Epithelial cell of umbilical artery (primary cell): Measurements from ENCODE around the gene TREX2. TPM values are rescaled to one million over a fixed set of nuclear protein-coding genes. Genes with fewer than 3 reads are reported as not detected.

ENCODE experiments used
- total RNA-seq: library from RNA; depleted of rRNA; stranded (reverse); fragments of >200 nt; gene quantifications from 2 replicates; pipeline ENCODE4 v1.2.3, GENCODE V29; 2014

The TREX2 gene
- total RNA-seq, result 0.91 and 8.8 TPM in 2 replicates

GRCh38 chrX:153445856-153446635 lies at the start of gene TREX2:
Gene TREX2, minus strand, starts transcription at chrX:153446056. Its CDS starts 626 bp downstream, at chrX:153445430.

GRCh38 chrX:153494541-153495361 lies 48.9 kb upstream of the TREX2 start, which contains the start of gene BGN:
Gene BGN, plus strand, starts transcription at chrX:153494980. Its CDS starts 9,652 bp downstream, at chrX:153504632.

DNA sequence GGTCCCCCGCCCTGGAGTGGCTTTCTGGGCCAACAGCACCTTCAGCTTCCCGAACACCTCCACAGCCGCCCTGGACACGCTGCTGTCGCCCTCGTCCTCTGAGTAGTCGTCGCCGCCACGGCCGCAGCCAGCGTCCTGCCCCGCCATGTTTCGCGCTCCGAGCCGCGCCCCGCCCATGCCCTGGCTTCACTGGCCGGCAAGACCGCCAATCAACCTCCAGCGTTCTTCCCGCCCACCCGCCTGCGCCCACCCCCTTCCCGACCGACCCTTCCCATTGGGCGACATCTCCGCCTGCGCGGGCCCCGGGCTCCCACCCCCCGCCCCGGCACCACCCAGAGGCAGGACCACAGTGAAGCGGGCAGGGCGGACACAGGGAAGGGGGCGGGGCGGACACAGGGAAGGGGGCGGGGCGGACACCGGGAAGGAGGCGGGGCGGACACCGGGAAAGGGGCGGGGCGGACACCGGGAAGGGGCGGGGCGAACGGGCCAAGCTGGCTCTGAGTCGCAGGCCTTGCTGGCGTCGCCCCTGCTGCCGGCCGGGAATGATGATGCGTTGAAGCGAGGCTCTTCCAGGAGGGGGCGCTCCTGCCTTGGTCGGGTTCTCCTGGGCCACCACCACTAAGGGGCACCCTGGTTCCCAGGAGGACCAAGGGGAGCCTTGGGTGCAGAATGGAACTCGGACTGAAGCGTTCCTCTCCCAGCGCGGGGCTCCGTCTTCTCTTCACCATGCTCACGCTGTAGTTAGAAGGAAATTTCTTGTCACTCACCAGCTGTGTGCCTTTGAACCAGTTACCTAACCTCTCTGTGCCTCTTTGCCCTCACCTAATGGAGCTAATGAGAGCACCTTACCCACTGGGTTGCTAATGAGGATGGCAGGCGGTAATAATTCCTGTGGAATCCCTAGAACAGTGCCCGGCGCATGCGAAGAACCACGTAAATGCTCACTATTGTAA lies 24.8 kb upstream of the TREX2 start, which contains the start of gene HAUS7:
TSS of gene HAUS7 (minus strand) at position 166 of the 953 bp plus-strand sequence. CDS start at position 147, 19 bp downstream.

GRCh38 chrX:153411255-153411987 lies 34.4 kb downstream of the TREX2 start, which contains the start of gene ZFP92:
Gene ZFP92, plus strand, starts transcription at chrX:153411472. Its CDS starts 6,851 bp downstream, at chrX:153418323.

DNA sequence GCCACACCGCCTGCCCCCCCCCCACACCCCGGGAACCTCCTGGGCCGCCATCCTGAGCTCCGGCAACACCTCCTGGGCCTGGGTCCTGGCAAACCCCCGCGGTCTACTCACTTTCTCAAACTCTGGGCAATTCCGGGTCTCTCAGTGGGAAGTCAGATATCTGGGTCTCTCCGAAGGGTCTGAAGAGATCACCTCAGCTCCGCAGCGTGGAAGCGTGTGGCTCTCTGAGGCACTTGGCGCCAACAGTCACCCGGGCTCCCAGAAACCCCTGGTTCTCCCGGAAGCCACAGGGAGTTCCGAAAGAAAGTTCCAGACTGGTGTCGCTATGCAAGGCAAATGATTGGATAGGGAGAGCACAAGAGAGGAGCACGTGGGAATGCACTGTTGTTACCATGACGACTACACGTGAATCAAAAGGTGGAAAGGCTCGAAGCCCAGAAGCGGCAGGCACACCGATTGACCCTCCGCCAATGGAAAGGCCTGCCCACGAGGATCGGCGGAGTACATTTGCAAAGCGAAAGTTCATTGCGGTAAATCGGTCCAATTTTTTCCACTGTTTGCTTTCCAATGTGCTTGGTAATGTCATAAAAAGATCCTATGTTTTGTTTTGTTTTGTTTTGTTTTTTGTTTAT lies 44.6 kb downstream of the TREX2 start, which contains the start of gene PNMA6E:
TSS of gene PNMA6E (minus strand) at position 218 of the 632 bp plus-strand sequence. CDS start 2,501 bp downstream, outside the sequence.

Other genes starting within 250 kb of the TREX2 start
- gene PNMA6F, start 124.3 kb downstream of the TREX2 start, total RNA-seq, result not detected in 2 replicates
- 3.6 and 5.2 TPM in 2 replicates for gene ZNF275, start 111.9 kb downstream of the TREX2 start, total RNA-seq
- gene PNMA6E, start 44.7 kb downstream of the TREX2 start, total RNA-seq, result not detected in 2 replicates
- gene ZFP92, start 34.6 kb downstream of the TREX2 start, total RNA-seq, result 1.6 and 2.0 TPM in 2 replicates
- gene HAUS7, start 24.5 kb upstream of the TREX2 start, total RNA-seq, result 13.0 and 44.1 TPM in 2 replicates
- gene BGN, start 48.9 kb upstream of the TREX2 start, total RNA-seq, result 15.7 and 30.5 TPM in 2 replicates
- gene ATP2B3, start 71.6 kb upstream of the TREX2 start, total RNA-seq, result not detected in 2 replicates
- gene CCNQ, start 153.1 kb upstream of the TREX2 start, total RNA-seq, result 42.6 and 43.9 TPM in 2 replicates
- 0.15 and 0.32 TPM in 2 replicates for gene DUSP9, start 201.1 kb upstream of the TREX2 start, total RNA-seq
- gene PNCK, start 227.8 kb upstream of the TREX2 start, total RNA-seq, result not detected in 2 replicates
- 3.0 and 6.2 TPM in 2 replicates for gene SLC6A8, start 241.9 kb upstream of the TREX2 start, total RNA-seq